Panc1 (cell line): ENCODE results near the gene TET3. TPM values are rescaled to one million over a fixed set of nuclear protein-coding genes. Genes with fewer than 3 reads are reported as not detected.
A peak's percentile ranks its signal among the peaks of the same experiment; 100 is the strongest.

Source experiments
- ATAC-seq: fragments of 200-7000 bp; cut with Tn5 transposase; 2 replicates; pipeline ENCODE4 v1.9.1; 2020; ENCODE audit warnings: mild to moderate bottlenecking, moderate library complexity
- BruUV-seq: library from RNA; stranded (reverse); fragments of 400-500 nt; replicated peaks from 2 replicates; lab custom pipeline; 2021; lab: Mats Ljungman, UMichigan
- CTCF ChIA-PET: fragments of 300-600 bp; sonication (Branson Sonifier 250); formaldehyde crosslinking; loops from one replicate; lab custom pipeline; 2022; ENCODE audit warnings: antibody characterized with exemption; lab: Charles Lee
- POLR2A ChIA-PET: fragments of 300-600 bp; sonication (Branson Sonifier 250); formaldehyde crosslinking; loops from one replicate; lab custom pipeline; 2022; ENCODE audit warnings: antibody characterized with exemption; lab: Charles Lee
- DNase-seq: peaks from one replicate; pipeline ENCODE4 v3.0.0-alpha.2; 2010; ENCODE audit warnings: low read depth, low spot score
- H3K27ac ChIP-seq: 2 replicates; pipeline ENCODE4 v1.5.1; 2011; ENCODE audit warnings: mild to moderate bottlenecking, low read length, inconsistent platforms
- H3K27me3 ChIP-seq: fragments of 200-500 bp; sonication (Bioruptor generic); 2 replicates; pipeline ENCODE4 v1.6.0; 2014; ENCODE audit warnings: low read length, inconsistent platforms; ENCODE audit not compliant: control insufficient read depth, insufficient read depth
- H3K36me3 ChIP-seq: fragments of 200-500 bp; sonication (Bioruptor generic); 2 replicates; pipeline ENCODE4 v1.5.1; 2014; ENCODE audit warnings: inconsistent platforms, mild to moderate bottlenecking, low read length, moderate library complexity; ENCODE audit not compliant: control insufficient read depth, insufficient read depth
- H3K4me1 ChIP-seq: 2 replicates; pipeline ENCODE4 v1.5.1; 2011; ENCODE audit warnings: inconsistent platforms, mild to moderate bottlenecking, low read length, moderate library complexity; ENCODE audit not compliant: control insufficient read depth, insufficient read depth
- H3K4me3 ChIP-seq, 2 experiments: 2 replicates each; pipeline ENCODE4 v1.5.1; 2011 to 2012; ENCODE audit warnings: low read depth in 2 of 2, low read length in 2 of 2, mild to moderate bottlenecking in 2 of 2, inconsistent platforms in 1 of 2, moderate library complexity in 1 of 2
- H3K9me3 ChIP-seq: fragments of 200-500 bp; sonication (Bioruptor generic); 2 replicates; pipeline ENCODE4 v1.5.1; 2014; ENCODE audit warnings: low read depth, mild to moderate bottlenecking, inconsistent platforms, low read length, moderate library complexity; ENCODE audit not compliant: control insufficient read depth, insufficient read depth
- CTCF ChIP-seq: fragments of 450-650 bp; IDR thresholded peaks from 2 replicates; pipeline ENCODE4 v1.5.1; 2017; ENCODE audit warnings: mild to moderate bottlenecking
- POLR2AphosphoS5 ChIP-seq: IDR thresholded peaks from 2 replicates; pipeline ENCODE4 v1.6.1; 2012; ENCODE audit warnings: mild to moderate bottlenecking, low read depth, low read length, moderate library complexity
- REST ChIP-seq, 2 experiments: IDR thresholded peaks; 2 replicates each; pipeline ENCODE4 v1.6.1; 2011 to 2012; ENCODE audit warnings: low read depth in 2 of 2, control low read depth in 1 of 2, low read length in 1 of 2, mild to moderate bottlenecking in 1 of 2, moderate library complexity in 1 of 2; ENCODE audit not compliant: insufficient read depth in 1 of 2
- SIN3A ChIP-seq: IDR thresholded peaks from 2 replicates; pipeline ENCODE4 v1.6.1; 2012; ENCODE audit warnings: low read depth, mild to moderate bottlenecking, low read length, moderate library complexity, borderline replicate concordance; ENCODE audit not compliant: insufficient read depth
- TCF7L2 ChIP-seq: IDR thresholded peaks from 2 replicates; pipeline ENCODE4 v1.6.1; 2011; ENCODE audit warnings: mild to moderate bottlenecking, low read depth, low read length, inconsistent platforms
- in situ Hi-C: cut with HindIII; loops from 2 replicates; pipeline ENCODE4 v1.10.0; 2016; ENCODE audit warnings: low sequenced_read_pairs, low pct_unique_long_range_greater_than_20kb
- intact Hi-C: fragments of 100-400 bp; cut with micrococcal nuclease; formaldehyde crosslinking; loops from one replicate; pipeline ENCODE4 v1.10.0; 2022; ENCODE audit not compliant: unreplicated experiment
- total RNA-seq: library from RNA; stranded (reverse); gene quantifications from one replicate; pipeline ENCODE4 v1.2.1, GENCODE V29; 2021; ENCODE audit not compliant: unreplicated experiment

Gene TET3
- total RNA-seq, 1 experiment from 2014 or later = 13.1 TPM

- BruUV-seq = TSS peak; percentile 45
- DNase-seq (no peak), ATAC-seq (no peak)
- Histone ChIP-seq H3K27me3 (no peaks in the 10 kb centered on the region), H3K36me3 (no peaks in the 10 kb centered on the region; the same call in 1 of the 2 replicates), H3K9me3 (no peaks in the 10 kb centered on the region), H3K27ac (peak overlapping the region; percentile 77), H3K4me3 (peak overlapping the region; percentile 57 to 80), H3K4me1 (peaks cover 34% of the 10 kb centered on the region)
- intact Hi-C loops = no loop called here
- in situ Hi-C loops = no loop called here
- TF ChIP-seq CTCF (no peak), TCF7L2 (no peak), SIN3A (no peak), POLR2AphosphoS5 (no peak), REST (IDR thresholded peaks at IDR 0.05; ENCODE audit: insufficient read depth in 1 of 2, low read depth in 2 of 2, low read length in 1 of 2) (no peak)
- POLR2A ChIA-PET = no interaction called here
- CTCF ChIA-PET = interaction anchor here (0.6 kb wide), 2 partner anchors 15 to 407 kb away, joined by 7 to 8 read pairs; no protein-coding TSS in a partner anchor
These were observed 4.1 kb upstream of the TET3 start for GRCh38 chr2:73980566-73980965.

GRCh38 chr2:73981081-73982001, 3.4 kb upstream of the TET3 start:
- Histone ChIP-seq H3K9me3 (no peaks in the 10 kb centered on the region), H3K4me1 (peaks cover 41% of the 10 kb centered on the region), H3K36me3 (no peaks in the 10 kb centered on the region; the same call in 1 of the 2 replicates), H3K27ac (peak overlapping the region; percentile 77), H3K27me3 (no peaks in the 10 kb centered on the region), H3K4me3 (peak overlapping the region; percentile 57 to 80)
- POLR2A ChIA-PET = no interaction called here
- intact Hi-C loops (no loop called here), in situ Hi-C loops (no loop called here)
- no TSS peak for BruUV-seq
- peak; percentile 40; the same call in 1 of the 2 replicates for TF ChIP-seq POLR2AphosphoS5
- no peak for TF ChIP-seq TCF7L2
- CTCF ChIA-PET = interaction anchor here (0.6 kb wide), 2 partner anchors 16 to 407 kb away, joined by 7 to 8 read pairs; no protein-coding TSS in a partner anchor
- ATAC-seq (peak; percentile 81), DNase-seq (no peak)
